ENCODE results near the gene KCTD15. TPM values are rescaled to one million over a fixed set of nuclear protein-coding genes. Genes with fewer than 3 reads are reported as not detected.

Gene KCTD15
- total and polyA plus RNA-seq, 10 of the 15 experiments (the other 5 are each of a cell fraction or from before 2014, with no cell fraction given), result not detected

GRCh38 chr19:33803383-33803782 lies 6.7 kb downstream of the KCTD15 start:
- Histone ChIP-seq H3K4me1 (ENCODE audit: control insufficient read depth, insufficient read depth, low read length) (no peaks in the 10 kb centered on the region), H3K27ac (ENCODE audit: control insufficient read depth, insufficient read depth) (no peak overlapping the region), H3K9me3 (replicated peaks; ENCODE audit: control insufficient read depth, insufficient read depth, low read length) (no peaks in the 10 kb centered on the region), H2AFZ (ENCODE audit: control insufficient read depth, low read depth, low read length) (no peak overlapping the region), H4K20me1 (ENCODE audit: control insufficient read depth, insufficient read depth) (no peaks in the 10 kb centered on the region), H3K27me3 (replicated peaks in 1 of 2; ENCODE audit: control insufficient read depth in 2 of 2, insufficient read depth in 2 of 2, low read length in 1 of 2) (peaks cover 0 to 2% of the 10 kb centered on the region in 2 experiments; a peak in 2 of 4 replicates), H3K4me3 (no peak overlapping the region), H3K9ac (ENCODE audit: control insufficient read depth, insufficient read depth, low read length) (no peak overlapping the region), H3K79me2 (ENCODE audit: control insufficient read depth, insufficient read depth, low read length) (no peaks in the 10 kb centered on the region), H3K4me2 (ENCODE audit: control insufficient read depth, insufficient read depth) (no peak overlapping the region), H3K36me3 (ENCODE audit: control insufficient read depth in 2 of 2, insufficient read depth in 2 of 2, low read length in 1 of 2) (no peaks in the 10 kb centered on the region)
- DNase-seq (ENCODE audit: low read depth, low spot score), result no peak
- POLR2A ChIA-PET, result no interaction called here
- no peak for ATAC-seq
- no TSS peak for BruUV-seq (replicated peaks)
- in situ Hi-C loops (cut with MboI), result no loop called here
- intact Hi-C loops (cut with micrococcal nuclease; ENCODE audit: unreplicated experiment), result no loop called here
- TF ChIP-seq SKIL (IDR thresholded peaks at IDR 0.05; ENCODE audit: low read depth, poor library complexity, severe bottlenecking) (no peak), DPF2 (IDR thresholded peaks at IDR 0.05) (no peak), E2F4 (IDR thresholded peaks at IDR 0.05; ENCODE audit: low read depth, low read length) (no peak)
- TF ChIP-seq, protein P1, sequence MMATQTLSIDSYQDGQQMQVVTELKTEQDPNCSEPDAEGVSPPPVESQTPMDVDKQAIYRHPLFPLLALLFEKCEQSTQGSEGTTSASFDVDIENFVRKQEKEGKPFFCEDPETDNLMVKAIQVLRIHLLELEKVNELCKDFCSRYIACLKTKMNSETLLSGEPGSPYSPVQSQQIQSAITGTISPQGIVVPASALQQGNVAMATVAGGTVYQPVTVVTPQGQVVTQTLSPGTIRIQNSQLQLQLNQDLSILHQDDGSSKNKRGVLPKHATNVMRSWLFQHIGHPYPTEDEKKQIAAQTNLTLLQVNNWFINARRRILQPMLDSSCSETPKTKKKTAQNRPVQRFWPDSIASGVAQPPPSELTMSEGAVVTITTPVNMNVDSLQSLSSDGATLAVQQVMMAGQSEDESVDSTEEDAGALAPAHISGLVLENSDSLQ (IDR thresholded peaks at IDR 0.05), result no peak
- SMC1A ChIA-PET (ENCODE audit: uncharacterized antibody, unreplicated experiment), result no interaction called here
- WGBS (ENCODE audit: insufficient coverage, insufficient replicate concordance, low lambda C conversion rate, missing lambda C conversion rate), result 26% methylated on average over 7 of the region's 9 CpGs
- CTCF ChIA-PET, result no interaction called here
- RAD21 ChIA-PET (ENCODE audit: unreplicated experiment), result no interaction called here
- no peak for FAIRE-seq

Data from GM12878 (cell line).